SK-N-MC (cell line): ENCODE results near the gene CDKAL1.

Experiments used
- EZH2 ChIP-seq: fragments of 200-600 bp; sonication (generic); IDR thresholded peaks from one replicate; pipeline ENCODE4 v1.6.1; 2017; ENCODE audit warnings: antibody characterized with exemption
- FOXP2 ChIP-seq: optimal IDR thresholded peaks from 2 replicates; pipeline ENCODE3; 2011; ENCODE audit warnings: mild to moderate bottlenecking, moderate library complexity; ENCODE audit not compliant: insufficient read depth; ENCODE audit errors: extremely low read length, control extremely low read depth
- POLR2AphosphoS5 ChIP-seq: IDR thresholded peaks from 2 replicates; pipeline ENCODE4 v1.6.1; 2012; ENCODE audit warnings: mild to moderate bottlenecking, low read depth, low read length, borderline replicate concordance

- no peak for TF ChIP-seq POLR2AphosphoS5
- no peak for TF ChIP-seq EZH2
- TF ChIP-seq FOXP2: no peak
Measured at GRCh38 chr6:21151119-21151518, 616.9 kb downstream of the CDKAL1 start.
